Colonic mucosa (tissue), 4 donors: ENCODE results near the gene SPDYE2B. TPM values are rescaled to one million over a fixed set of nuclear protein-coding genes. Genes with fewer than 3 reads are reported as not detected.
"Not testable (repeated sequence)": the region's sequence is repeated elsewhere in the genome, so short reads cannot be mapped to it uniquely, and the experiment has no call there.

Experiments
- DNase-seq: peaks from one replicate; pipeline ENCODE4 v3.0.0-alpha.2; 2020
- H3K27ac ChIP-seq: fragments of 200-600 bp; one replicate; pipeline ENCODE4 v1.8.0; 2021
- H3K27me3 ChIP-seq: fragments of 200-600 bp; one replicate; pipeline ENCODE4 v1.8.0; 2021
- H3K36me3 ChIP-seq: fragments of 200-600 bp; one replicate; pipeline ENCODE4 v1.8.0; 2021
- H3K4me1 ChIP-seq: fragments of 200-600 bp; one replicate; pipeline ENCODE4 v1.8.0; 2021; ENCODE audit warnings: mild to moderate bottlenecking
- H3K4me3 ChIP-seq: fragments of 200-600 bp; one replicate; pipeline ENCODE4 v1.8.0; 2021
- H3K9ac ChIP-seq, 2 donors: one replicate each; pipeline ENCODE4 v1.7.0; 2013; ENCODE audit warnings: control low read depth in 2 of 2, low read depth in 2 of 2, low read length in 2 of 2
- H3K9me3 ChIP-seq: fragments of 200-600 bp; one replicate; pipeline ENCODE4 v1.8.0; 2021
- intact Hi-C: fragments of 100-400 bp; cut with DNase I; formaldehyde crosslinking; loops from one replicate; pipeline ENCODE4 v1.14.1; 2022
- total RNA-seq, 2 donors: library from RNA; stranded (reverse); fragmentation: NEBNext Ultra II Directional in 1 of 2; extraction: Animal tissue kit (Norgen Biotek cat#: 25700) in 1 of 2; gene quantifications; one replicate each; pipeline ENCODE4 v1.2.1, GENCODE V29; 2021
- donor health status: healthy.
- donor health status: DM: no; HTN: no; CAD: no.
- donor health status: DM: no; HTN: no; CAD: no.

Gene SPDYE2B
- total RNA-seq: not detected

DNA sequence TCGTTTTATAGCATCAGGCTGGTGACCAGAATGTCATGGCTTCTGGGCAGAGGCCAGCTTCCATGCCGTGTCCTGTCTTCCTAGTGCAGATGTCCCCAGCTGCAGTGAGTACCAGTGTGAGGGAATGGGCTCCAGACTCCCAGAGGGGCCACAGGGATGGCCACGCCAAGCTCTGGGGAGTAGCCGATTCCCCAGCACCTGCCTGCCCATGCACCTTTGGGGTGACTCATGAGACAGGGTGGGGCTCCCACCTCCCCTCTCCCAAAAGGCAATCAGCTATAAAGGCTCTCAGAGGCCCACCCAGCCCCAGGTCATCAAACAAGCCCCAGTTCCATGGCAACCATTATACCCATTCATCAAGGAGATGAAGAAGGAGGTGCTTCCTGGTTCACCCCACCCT lies at the start of gene SPDYE2B:
SPDYE2B (plus strand) TSS at position 396 of the 400 bp plus-strand sequence. CDS start 2,030 bp downstream, outside the sequence.
- not testable (repeated sequence) for H3K27me3 ChIP-seq

GRCh38 chr7:102602317-102602716 lies 47.8 kb upstream of the SPDYE2B start:
- H3K27me3 ChIP-seq, H3K4me1 ChIP-seq, H3K4me3 ChIP-seq, H3K9me3 ChIP-seq, H3K27ac ChIP-seq, intact Hi-C loops, H3K9ac ChIP-seq, H3K36me3 ChIP-seq, DNase-seq: not testable (repeated sequence)

More for the DNA sequence above, at the start of gene SPDYE2B:
- intact Hi-C loops, H3K9me3 ChIP-seq, H3K9ac ChIP-seq, H3K4me1 ChIP-seq, DNase-seq, H3K27ac ChIP-seq, H3K4me3 ChIP-seq, H3K36me3 ChIP-seq: not testable (repeated sequence)

DNA sequence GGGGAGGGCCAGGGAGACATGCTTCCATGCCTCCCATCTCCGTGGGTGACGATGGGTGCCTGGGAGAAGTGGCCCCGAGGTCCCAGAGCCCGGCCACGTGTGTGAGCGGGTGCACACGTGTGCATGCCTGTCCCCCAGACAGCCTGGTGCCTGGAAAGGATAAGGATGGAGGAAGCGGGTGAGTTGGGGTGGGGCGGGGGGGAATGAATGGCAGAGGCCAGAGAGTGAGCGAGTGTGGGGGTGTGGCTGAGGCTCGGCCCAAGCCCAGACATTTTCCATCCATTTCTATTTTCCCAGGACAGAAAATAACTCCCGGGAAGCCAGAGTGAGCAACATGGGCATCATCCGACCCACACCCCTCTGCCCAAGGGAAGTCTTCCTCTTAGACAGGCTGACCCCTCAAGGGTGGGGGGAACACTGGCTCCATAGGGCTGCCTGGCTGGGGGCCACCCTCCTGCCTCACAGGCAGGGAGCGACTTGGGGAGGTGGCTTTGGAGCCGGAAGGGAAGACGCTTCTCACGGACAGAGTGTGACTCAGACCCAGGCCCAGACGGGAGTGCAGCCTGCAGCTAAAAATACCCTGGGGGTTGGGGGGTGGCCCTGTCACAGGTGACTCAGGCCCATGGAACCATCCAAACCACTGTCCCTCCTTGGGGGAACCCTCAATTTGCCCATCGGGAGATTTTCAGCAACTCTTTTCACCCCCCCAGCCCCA lies 45.5 kb upstream of the SPDYE2B start:
- H3K36me3 ChIP-seq, H3K9ac ChIP-seq, H3K4me3 ChIP-seq, intact Hi-C loops, H3K27me3 ChIP-seq, H3K4me1 ChIP-seq, H3K9me3 ChIP-seq, DNase-seq, H3K27ac ChIP-seq: not testable (repeated sequence)

- H3K4me3 ChIP-seq, H3K9ac ChIP-seq, H3K4me1 ChIP-seq, intact Hi-C loops, DNase-seq, H3K27me3 ChIP-seq, H3K27ac ChIP-seq, H3K36me3 ChIP-seq, H3K9me3 ChIP-seq: not testable (repeated sequence)
Observed at GRCh38 chr7:102606848-102607247, 43.3 kb upstream of the SPDYE2B start.

DNA sequence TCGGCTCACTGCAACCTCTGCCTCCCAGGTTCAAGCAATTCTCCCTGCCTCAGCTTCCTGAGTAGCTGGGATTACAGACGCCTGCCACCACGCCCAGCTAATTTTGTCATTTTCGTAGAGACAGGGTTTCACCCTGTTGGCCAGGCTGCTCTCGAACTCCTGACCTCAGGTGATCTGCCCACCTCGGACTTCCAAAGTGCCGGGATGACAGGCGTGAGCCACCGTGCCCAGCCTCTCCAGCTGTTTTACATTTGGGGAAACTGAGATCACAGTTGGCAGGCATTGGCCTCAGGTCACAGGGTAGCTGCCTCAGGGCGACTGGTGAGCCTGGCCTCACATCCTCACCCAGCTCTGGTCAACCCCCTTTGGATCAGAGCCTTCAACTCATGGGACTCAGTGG lies 40.4 kb upstream of the SPDYE2B start:
- H3K4me3 ChIP-seq, H3K4me1 ChIP-seq, H3K9ac ChIP-seq, H3K36me3 ChIP-seq, H3K9me3 ChIP-seq, H3K27ac ChIP-seq, intact Hi-C loops, H3K27me3 ChIP-seq: not testable (repeated sequence)
- peak; percentile 9 for DNase-seq

GRCh38 chr7:102610441-102610840 lies 39.7 kb upstream of the SPDYE2B start:
- H3K27ac ChIP-seq, DNase-seq, H3K4me1 ChIP-seq, H3K9me3 ChIP-seq, H3K36me3 ChIP-seq, intact Hi-C loops, H3K27me3 ChIP-seq, H3K9ac ChIP-seq, H3K4me3 ChIP-seq: not testable (repeated sequence)

GRCh38 chr7:102611013-102611674 lies 39.0 kb upstream of the SPDYE2B start:
- intact Hi-C loops, H3K4me1 ChIP-seq, DNase-seq, H3K4me3 ChIP-seq, H3K27me3 ChIP-seq, H3K36me3 ChIP-seq, H3K9me3 ChIP-seq, H3K9ac ChIP-seq, H3K27ac ChIP-seq: not testable (repeated sequence)

GRCh38 chr7:102611675-102612325 lies 38.3 kb upstream of the SPDYE2B start:
- peak; percentile 21 for DNase-seq
- H3K27ac ChIP-seq, H3K9me3 ChIP-seq, H3K4me3 ChIP-seq, H3K4me1 ChIP-seq, H3K27me3 ChIP-seq, intact Hi-C loops, H3K36me3 ChIP-seq, H3K9ac ChIP-seq: not testable (repeated sequence)

- H3K4me3 ChIP-seq, H3K9ac ChIP-seq, H3K27me3 ChIP-seq, H3K27ac ChIP-seq, H3K36me3 ChIP-seq, H3K9me3 ChIP-seq, intact Hi-C loops, H3K4me1 ChIP-seq: not testable (repeated sequence)
- DNase-seq: peak; percentile 24
Observed at GRCh38 chr7:102613575-102614345, 36.4 kb upstream of the SPDYE2B start.

- DNase-seq, H3K9ac ChIP-seq, H3K4me1 ChIP-seq, H3K36me3 ChIP-seq, H3K9me3 ChIP-seq, H3K4me3 ChIP-seq, H3K27me3 ChIP-seq, intact Hi-C loops, H3K27ac ChIP-seq: not testable (repeated sequence)
Observed at GRCh38 chr7:102614346-102614697, 35.8 kb upstream of the SPDYE2B start.

GRCh38 chr7:102614873-102615272 lies 35.2 kb upstream of the SPDYE2B start:
- H3K27ac ChIP-seq, H3K4me1 ChIP-seq, H3K27me3 ChIP-seq, DNase-seq, H3K9ac ChIP-seq, H3K36me3 ChIP-seq, intact Hi-C loops, H3K9me3 ChIP-seq, H3K4me3 ChIP-seq: not testable (repeated sequence)

DNA sequence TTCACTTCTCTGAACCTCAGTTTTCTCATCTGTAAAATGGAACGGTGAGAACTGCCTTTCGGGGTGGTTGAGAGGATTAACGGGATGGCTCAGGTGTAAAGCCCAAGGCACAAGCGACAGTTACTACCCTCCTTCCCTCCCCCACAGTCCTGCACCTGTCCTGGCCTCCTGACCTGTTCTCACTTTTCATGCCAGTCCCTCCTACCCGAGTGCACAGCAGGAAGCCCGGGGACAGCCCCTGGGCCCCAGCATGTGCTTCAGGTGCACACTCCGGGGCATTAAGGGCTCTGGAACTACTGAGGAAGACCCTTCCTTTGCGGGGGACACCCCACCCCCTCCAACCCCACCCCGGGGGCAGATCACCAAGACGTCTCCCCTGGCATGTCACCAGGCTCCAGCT lies 34.2 kb upstream of the SPDYE2B start:
- H3K4me1 ChIP-seq, intact Hi-C loops, H3K36me3 ChIP-seq, H3K27ac ChIP-seq, H3K9ac ChIP-seq, H3K4me3 ChIP-seq, H3K27me3 ChIP-seq, DNase-seq, H3K9me3 ChIP-seq: not testable (repeated sequence)

DNA sequence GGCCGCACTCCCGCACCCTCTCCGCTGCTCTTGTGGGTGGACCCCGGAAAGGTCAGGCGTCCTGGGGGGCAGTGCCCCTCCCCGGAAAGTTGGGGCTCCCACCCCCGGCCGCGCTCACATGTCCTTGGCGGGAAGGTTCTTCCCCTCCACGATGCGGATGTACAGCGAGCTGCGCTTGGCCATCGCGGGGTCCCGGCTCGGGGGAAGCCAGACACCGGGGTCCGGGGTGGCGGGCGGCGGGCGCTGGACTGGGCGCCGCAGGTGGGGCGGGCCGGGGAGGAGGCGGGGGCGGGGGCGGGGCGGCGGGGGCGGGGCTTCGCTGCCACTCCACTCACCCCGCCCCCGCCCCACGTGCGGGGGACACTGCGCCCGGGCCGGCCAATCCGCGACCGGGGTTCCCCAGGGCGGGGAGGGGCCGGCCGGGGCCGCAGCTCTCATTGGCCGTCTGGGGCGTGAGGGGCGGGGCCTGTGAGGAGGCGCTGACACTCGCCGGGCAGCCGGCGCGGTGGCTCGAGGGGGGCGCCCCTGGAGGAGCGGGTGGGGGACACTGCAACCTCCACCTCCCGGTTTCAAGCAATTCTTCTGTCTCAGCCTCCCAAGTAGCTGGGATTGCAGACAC lies 33.5 kb upstream of the SPDYE2B start, which contains the start of gene RASA4:
RASA4 (minus strand) TSS at position 250 of the 619 bp plus-strand sequence; CDS start at position 183, 67 bp downstream.
- intact Hi-C loops: not testable (repeated sequence)

More for the DNA sequence above, 33.5 kb upstream of the SPDYE2B start, which contains the start of gene RASA4:
- not testable (repeated sequence) for H3K36me3 ChIP-seq, H3K9me3 ChIP-seq, H3K9ac ChIP-seq, H3K4me1 ChIP-seq, H3K27me3 ChIP-seq, H3K27ac ChIP-seq
- peak within 1 kb of the TSS; percentile 32 for H3K4me3 ChIP-seq
- DNase-seq: peak; percentile 44
